Measurements from ENCODE around the gene AGER.
A peak's percentile ranks its signal among the peaks of the same experiment; 100 is the strongest.
"Not testable (repeated sequence)": the region's sequence is repeated elsewhere in the genome, so short reads cannot be mapped to it uniquely, and the experiment has no call there.

AGER gene

GRCh38 chr6:32148289-32149091 is 35.6 kb downstream of the AGER start:
- CTCF ChIA-PET: interaction anchor here (0.6 to 1.8 kb wide), 7 partner anchors 8 to 47 kb away, joined by 3 to 6 read pairs (median 3); partner anchors contain the start of gene EGFL8
- H3K4me3 Mint-ChIP-seq: peak overlapping the region; percentile 63
- H3K9me3 Mint-ChIP-seq: no peaks in the 10 kb centered on the region
- H3K27me3 Mint-ChIP-seq: peaks cover 83% of the 10 kb centered on the region
- DNase-seq: peak; percentile 76
- H3K36me3 Mint-ChIP-seq: no peaks in the 10 kb centered on the region
- peak overlapping the region; percentile 70 for H3K27ac Mint-ChIP-seq
- peaks cover 43% of the 10 kb centered on the region for H3K4me1 Mint-ChIP-seq

DNA sequence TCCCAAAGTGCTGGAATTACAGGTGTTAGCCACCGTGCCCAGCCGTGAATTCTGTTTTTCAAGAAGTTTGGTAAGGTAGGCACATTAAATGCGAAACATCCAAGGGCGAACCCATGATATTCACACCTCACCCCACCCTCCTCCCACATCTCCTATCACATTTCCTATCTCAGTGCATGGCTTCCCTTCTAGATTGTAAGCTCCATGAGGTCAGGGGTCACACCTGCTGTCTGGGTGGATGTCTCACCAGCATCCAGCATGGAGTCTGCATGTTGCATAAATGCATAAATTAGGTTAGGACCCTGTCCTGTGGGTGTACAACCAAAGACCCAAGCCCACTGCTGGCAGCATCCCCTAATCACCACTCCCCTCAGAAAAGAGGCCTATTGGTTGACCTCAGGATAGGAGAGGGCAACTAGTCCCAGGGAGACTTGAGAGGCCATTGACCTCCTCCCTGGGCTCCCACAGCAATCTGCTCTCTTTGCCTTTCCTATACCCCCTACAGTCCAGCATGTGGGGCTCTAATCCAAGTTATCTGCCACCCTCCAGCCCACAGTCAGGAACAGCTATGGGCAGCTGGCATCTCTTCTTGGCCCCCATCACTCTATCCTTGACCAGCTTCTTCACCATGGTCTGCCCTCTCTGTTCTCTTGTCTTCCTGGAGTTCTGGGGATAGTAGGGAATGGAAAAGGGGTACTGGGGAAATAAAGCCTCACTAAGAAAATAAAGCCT is 36.5 kb downstream of the AGER start:
- no peaks in the 10 kb centered on the region for H3K36me3 Mint-ChIP-seq
- H3K27me3 Mint-ChIP-seq: peaks cover 75% of the 10 kb centered on the region
- CTCF ChIA-PET: interaction anchor here (0.6 to 1.8 kb wide), 6 partner anchors 9 to 47 kb away, joined by 3 to 6 read pairs (median 3); no protein-coding TSS in a partner anchor
- no peak overlapping the region for H3K4me3 Mint-ChIP-seq
- H3K4me1 Mint-ChIP-seq: peaks cover 35% of the 10 kb centered on the region
- H3K27ac Mint-ChIP-seq: peak overlapping the region; percentile 15
- H3K9me3 Mint-ChIP-seq: no peaks in the 10 kb centered on the region
- no peak for DNase-seq

- CTCF ChIA-PET: interaction anchor here (1.2 kb wide), 1 partner anchor 12 kb away, joined by 3 read pairs; no protein-coding TSS in a partner anchor
These were observed 37.4 kb downstream of the AGER start for GRCh38 chr6:32146687-32147086.

DNA sequence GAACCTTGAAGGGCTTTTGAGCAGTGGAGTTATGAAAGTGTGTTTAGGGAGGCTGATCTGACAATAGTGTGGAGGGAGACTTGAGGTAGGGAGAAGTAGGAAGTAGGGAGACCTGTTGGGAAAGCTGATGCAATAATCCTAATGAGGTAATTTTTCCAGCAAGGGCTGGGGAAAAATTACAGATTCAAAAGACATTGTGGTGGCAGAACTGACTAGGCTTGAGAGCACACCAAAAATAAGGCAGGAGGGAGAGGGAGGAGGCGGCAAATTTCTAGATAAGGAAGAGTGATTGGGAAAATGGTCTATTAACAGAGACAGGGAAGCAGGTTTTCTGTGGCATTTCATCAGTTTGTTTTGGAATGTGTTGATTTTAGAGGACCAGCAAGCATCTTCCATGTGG is 37.8 kb downstream of the AGER start:
- no peak overlapping the region for H3K4me3 Mint-ChIP-seq
- peaks cover 26% of the 10 kb centered on the region for H3K4me1 Mint-ChIP-seq
- CTCF ChIA-PET: interaction anchor here (1.0 to 1.2 kb wide), 2 partner anchors 12 to 35 kb away, joined by 3 read pairs; no protein-coding TSS in a partner anchor
- H3K27ac Mint-ChIP-seq: no peak overlapping the region
- H3K27me3 Mint-ChIP-seq: peaks cover 69% of the 10 kb centered on the region
- no peaks in the 10 kb centered on the region for H3K36me3 Mint-ChIP-seq
- no peak for DNase-seq
- no peaks in the 10 kb centered on the region for H3K9me3 Mint-ChIP-seq

More at GRCh38 chr6:32146687-32147086, 37.4 kb downstream of the AGER start:
- H3K4me3 Mint-ChIP-seq: no peak overlapping the region
- H3K9me3 Mint-ChIP-seq: no peaks in the 10 kb centered on the region
- H3K4me1 Mint-ChIP-seq: peaks cover 28% of the 10 kb centered on the region
- H3K27me3 Mint-ChIP-seq: peaks cover 73% of the 10 kb centered on the region
- H3K36me3 Mint-ChIP-seq: no peaks in the 10 kb centered on the region
- H3K27ac Mint-ChIP-seq: no peak overlapping the region
- no peak for DNase-seq

- H3K36me3 Mint-ChIP-seq, H3K4me3 Mint-ChIP-seq, H3K9me3 Mint-ChIP-seq, CTCF ChIA-PET, H3K27ac Mint-ChIP-seq, DNase-seq: not testable (repeated sequence)
- peaks cover 15% of the 10 kb centered on the region for H3K4me1 Mint-ChIP-seq
- H3K27me3 Mint-ChIP-seq: peaks cover 51% of the 10 kb centered on the region
These were observed 39.8 kb downstream of the AGER start for GRCh38 chr6:32144238-32144637.

GRCh38 chr6:32140420-32141046 is 43.5 kb downstream of the AGER start:
- H3K27me3 Mint-ChIP-seq: peaks cover 20% of the 10 kb centered on the region
- CTCF ChIA-PET: interaction anchor here (0.9 to 1.0 kb wide), 2 partner anchors 8 to 13 kb away, joined by 3 read pairs; partner anchors contain the start of gene ATF6B
- DNase-seq: no peak
- H3K9me3 Mint-ChIP-seq: no peaks in the 10 kb centered on the region
- no peaks in the 10 kb centered on the region for H3K4me1 Mint-ChIP-seq
- H3K27ac Mint-ChIP-seq: no peak overlapping the region
- H3K4me3 Mint-ChIP-seq: no peak overlapping the region
- H3K36me3 Mint-ChIP-seq: no peaks in the 10 kb centered on the region

- Mint-ChIP-seq H3K27me3 (peaks cover 25% of the 10 kb centered on the region), H3K4me3 (no peak overlapping the region), H3K4me1 (no peaks in the 10 kb centered on the region), H3K36me3 (no peaks in the 10 kb centered on the region), H3K27ac (no peak overlapping the region), H3K9me3 (no peaks in the 10 kb centered on the region)
- CTCF ChIA-PET: interaction anchor here (0.9 to 1.1 kb wide), 2 partner anchors 9 kb away, joined by 3 to 4 read pairs; partner anchors contain the start of gene FKBPL
- DNase-seq: no peak
These were observed 44.5 kb downstream of the AGER start for GRCh38 chr6:32139590-32139989.

GRCh38 chr6:32137454-32137853 is 46.6 kb downstream of the AGER start:
- no peak for DNase-seq
- Mint-ChIP-seq H3K4me3 (no peak overlapping the region), H3K4me1 (no peaks in the 10 kb centered on the region), H3K9me3 (no peaks in the 10 kb centered on the region), H3K27ac (no peak overlapping the region), H3K27me3 (peaks cover 32% of the 10 kb centered on the region), H3K36me3 (no peaks in the 10 kb centered on the region)
- CTCF ChIA-PET: no interaction called here

DNA sequence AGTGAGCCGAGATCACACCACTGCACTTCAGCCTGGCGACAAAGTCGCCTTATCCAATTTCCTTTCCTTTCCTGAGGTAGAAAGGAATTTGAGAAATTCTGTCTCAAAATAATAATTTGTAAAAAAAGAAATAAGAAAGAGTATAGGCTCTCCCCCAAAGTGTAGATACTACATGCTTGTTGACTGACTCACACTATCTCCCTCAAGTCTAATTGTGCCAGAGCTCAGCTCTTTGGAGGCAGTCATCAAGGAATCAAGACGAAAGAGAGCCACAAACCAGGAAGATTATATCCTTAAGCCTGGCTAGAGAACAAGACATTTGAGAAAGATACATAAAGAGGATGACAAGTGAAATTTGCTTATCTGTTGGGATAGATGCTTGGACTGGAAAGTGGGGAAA is 50.3 kb downstream of the AGER start:
- H3K27ac Mint-ChIP-seq: no peak overlapping the region
- CTCF ChIA-PET: no interaction called here
- H3K9me3 Mint-ChIP-seq: no peaks in the 10 kb centered on the region
- DNase-seq: no peak
- peaks cover 35% of the 10 kb centered on the region for H3K27me3 Mint-ChIP-seq
- H3K4me3 Mint-ChIP-seq: no peak overlapping the region
- H3K4me1 Mint-ChIP-seq: peaks cover 16% of the 10 kb centered on the region
- peaks cover 3% of the 10 kb centered on the region for H3K36me3 Mint-ChIP-seq

DNA sequence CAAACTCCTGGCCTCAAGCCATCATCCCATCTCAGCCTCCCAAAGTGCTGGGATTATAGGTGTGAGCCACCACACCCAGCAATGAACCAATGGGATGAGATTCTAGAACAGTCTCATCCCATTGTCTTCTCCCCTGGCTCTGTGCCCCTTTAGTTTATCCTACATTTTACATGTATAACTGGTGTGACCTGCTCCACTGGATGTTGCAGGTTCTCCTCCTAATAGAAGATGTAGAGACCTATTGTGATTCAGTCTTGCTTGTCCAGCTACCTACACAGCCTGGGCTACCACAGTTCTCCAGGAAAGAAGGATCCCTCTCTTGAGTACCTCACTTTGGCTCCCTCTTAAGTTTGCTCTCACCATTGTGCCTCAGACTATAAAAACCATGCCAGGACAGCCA is 51.9 kb downstream of the AGER start:
- Mint-ChIP-seq H3K4me3 (no peak overlapping the region), H3K27me3 (peaks cover 35% of the 10 kb centered on the region), H3K36me3 (peaks cover 14% of the 10 kb centered on the region), H3K9me3 (no peaks in the 10 kb centered on the region), H3K27ac (no peak overlapping the region), H3K4me1 (peaks cover 32% of the 10 kb centered on the region)
- CTCF ChIA-PET: interaction anchor here (1.1 to 1.9 kb wide), 2 partner anchors 13 to 63 kb away, joined by 3 to 4 read pairs; no protein-coding TSS in a partner anchor
- no peak for DNase-seq

- H3K4me3 Mint-ChIP-seq: peak overlapping the region; percentile 28
- CTCF ChIA-PET: interaction anchor here (1.1 to 1.9 kb wide), 2 partner anchors 13 to 64 kb away, joined by 3 to 4 read pairs; no protein-coding TSS in a partner anchor
- peaks cover 38% of the 10 kb centered on the region for H3K4me1 Mint-ChIP-seq
- H3K9me3 Mint-ChIP-seq: no peaks in the 10 kb centered on the region
- H3K27ac Mint-ChIP-seq: no peak overlapping the region
- H3K27me3 Mint-ChIP-seq: peaks cover 35% of the 10 kb centered on the region
- H3K36me3 Mint-ChIP-seq: peaks cover 20% of the 10 kb centered on the region
- no peak for DNase-seq
These were observed 52.6 kb downstream of the AGER start for GRCh38 chr6:32131439-32131948.
